Measurements from ENCODE around the gene MDFI. TPM values are rescaled to one million over a fixed set of nuclear protein-coding genes. Genes with fewer than 3 reads are reported as not detected.

MDFI gene
- total RNA-seq, 1 donor from 2014 or later, result 7.9 TPM

- Mint-ChIP-seq H3K27ac (ENCODE audit: unreplicated experiment) (no peak overlapping the region), H3K27me3 (ENCODE audit: unreplicated experiment) (peaks cover 3% of the 10 kb centered on the region)
These were observed 19.1 kb downstream of the MDFI start for GRCh38 chr6:41657131-41658094.

GRCh38 chr6:41658636-41659035 is 20.4 kb downstream of the MDFI start:
- Mint-ChIP-seq H3K4me3 (ENCODE audit: unreplicated experiment) (no peak overlapping the region), H3K9me3 (ENCODE audit: unreplicated experiment) (peaks cover 2% of the 10 kb centered on the region), H3K27me3 (ENCODE audit: unreplicated experiment) (peaks cover 3% of the 10 kb centered on the region), H3K4me1 (ENCODE audit: low read depth, unreplicated experiment) (peaks cover 4% of the 10 kb centered on the region), H3K27ac (ENCODE audit: unreplicated experiment) (no peak overlapping the region), H3K36me3 (ENCODE audit: unreplicated experiment) (no peaks in the 10 kb centered on the region)
- DNase-seq, result no peak
- TF ChIP-seq, protein P1, sequence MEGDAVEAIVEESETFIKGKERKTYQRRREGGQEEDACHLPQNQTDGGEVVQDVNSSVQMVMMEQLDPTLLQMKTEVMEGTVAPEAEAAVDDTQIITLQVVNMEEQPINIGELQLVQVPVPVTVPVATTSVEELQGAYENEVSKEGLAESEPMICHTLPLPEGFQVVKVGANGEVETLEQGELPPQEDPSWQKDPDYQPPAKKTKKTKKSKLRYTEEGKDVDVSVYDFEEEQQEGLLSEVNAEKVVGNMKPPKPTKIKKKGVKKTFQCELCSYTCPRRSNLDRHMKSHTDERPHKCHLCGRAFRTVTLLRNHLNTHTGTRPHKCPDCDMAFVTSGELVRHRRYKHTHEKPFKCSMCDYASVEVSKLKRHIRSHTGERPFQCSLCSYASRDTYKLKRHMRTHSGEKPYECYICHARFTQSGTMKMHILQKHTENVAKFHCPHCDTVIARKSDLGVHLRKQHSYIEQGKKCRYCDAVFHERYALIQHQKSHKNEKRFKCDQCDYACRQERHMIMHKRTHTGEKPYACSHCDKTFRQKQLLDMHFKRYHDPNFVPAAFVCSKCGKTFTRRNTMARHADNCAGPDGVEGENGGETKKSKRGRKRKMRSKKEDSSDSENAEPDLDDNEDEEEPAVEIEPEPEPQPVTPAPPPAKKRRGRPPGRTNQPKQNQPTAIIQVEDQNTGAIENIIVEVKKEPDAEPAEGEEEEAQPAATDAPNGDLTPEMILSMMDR (IDR thresholded peaks at IDR 0.05; ENCODE audit: partially characterized antibody, unreplicated experiment), result no peak

More at GRCh38 chr6:41657131-41658094, 19.1 kb downstream of the MDFI start:
- peaks cover 4% of the 10 kb centered on the region for H3K4me1 Mint-ChIP-seq (ENCODE audit: low read depth, unreplicated experiment)
- no peaks in the 10 kb centered on the region for H3K36me3 Mint-ChIP-seq (ENCODE audit: unreplicated experiment)
- DNase-seq, result no peak
- no peak overlapping the region for H3K4me3 Mint-ChIP-seq (ENCODE audit: unreplicated experiment)
- H3K9me3 Mint-ChIP-seq (ENCODE audit: unreplicated experiment), result peaks cover 2% of the 10 kb centered on the region
- TF ChIP-seq, protein P1 (IDR thresholded peaks at IDR 0.05; ENCODE audit: partially characterized antibody, unreplicated experiment), result no peak

DNA sequence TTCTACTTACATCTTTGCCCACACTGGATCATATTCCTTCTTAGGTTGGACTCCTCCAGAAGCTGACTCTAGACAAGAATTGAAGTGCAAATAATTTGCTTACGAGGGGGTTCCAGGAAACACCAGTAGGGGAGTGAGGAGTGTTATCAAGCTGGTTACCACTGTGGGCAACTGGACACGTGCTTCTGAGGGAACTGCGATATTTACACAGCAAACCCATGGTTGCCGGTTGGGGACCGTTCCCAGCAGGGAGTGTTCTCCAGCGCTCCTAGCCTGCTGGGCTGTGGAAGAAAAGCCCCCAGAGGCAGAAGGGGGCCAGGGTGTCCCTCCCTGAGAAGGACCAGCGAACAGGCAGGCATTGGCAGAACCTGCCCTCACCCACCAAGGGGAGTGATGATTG is 21.7 kb downstream of the MDFI start:
- H3K4me1 Mint-ChIP-seq (ENCODE audit: low read depth, unreplicated experiment), result peaks cover 4% of the 10 kb centered on the region
- H3K27ac Mint-ChIP-seq (ENCODE audit: unreplicated experiment), result no peak overlapping the region
- H3K4me3 Mint-ChIP-seq (ENCODE audit: unreplicated experiment), result no peak overlapping the region
- H3K27me3 Mint-ChIP-seq (ENCODE audit: unreplicated experiment), result peaks cover 3% of the 10 kb centered on the region
- no peaks in the 10 kb centered on the region for H3K36me3 Mint-ChIP-seq (ENCODE audit: unreplicated experiment)
- TF ChIP-seq, protein P1 (IDR thresholded peaks at IDR 0.05; ENCODE audit: partially characterized antibody, unreplicated experiment), result no peak
- no peak for DNase-seq
- peaks cover 2% of the 10 kb centered on the region for H3K9me3 Mint-ChIP-seq (ENCODE audit: unreplicated experiment)

- no peak for DNase-seq
- Mint-ChIP-seq H3K36me3 (ENCODE audit: unreplicated experiment) (no peaks in the 10 kb centered on the region), H3K27ac (ENCODE audit: unreplicated experiment) (no peak overlapping the region), H3K4me1 (ENCODE audit: low read depth, unreplicated experiment) (no peaks in the 10 kb centered on the region), H3K9me3 (ENCODE audit: unreplicated experiment) (no peaks in the 10 kb centered on the region), H3K4me3 (ENCODE audit: unreplicated experiment) (no peak overlapping the region), H3K27me3 (ENCODE audit: unreplicated experiment) (no peaks in the 10 kb centered on the region)
- TF ChIP-seq, protein P1 (IDR thresholded peaks at IDR 0.05; ENCODE audit: partially characterized antibody, unreplicated experiment), result no peak
These were observed 25.3 kb downstream of the MDFI start for GRCh38 chr6:41663568-41663967.

DNA sequence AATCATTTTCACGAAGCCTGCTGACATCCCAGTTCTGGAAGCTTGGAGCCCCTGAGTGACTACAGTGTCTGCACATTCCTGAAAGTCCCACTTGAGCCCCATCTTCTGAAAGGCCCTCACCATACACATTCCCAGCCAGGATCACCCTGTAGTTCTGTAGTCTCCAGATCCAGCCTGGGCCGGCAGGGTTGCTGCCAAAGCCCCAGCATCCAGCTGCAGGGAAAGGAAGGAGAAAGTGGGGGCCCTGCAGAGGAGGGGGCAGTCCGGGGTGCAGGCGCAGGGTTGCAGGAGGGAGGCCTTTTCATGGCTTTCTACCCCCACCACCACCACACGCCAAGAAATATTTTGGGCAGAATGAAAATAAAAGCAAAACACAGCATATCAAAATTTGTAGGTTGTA is 26.0 kb downstream of the MDFI start:
- no peaks in the 10 kb centered on the region for H3K9me3 Mint-ChIP-seq (ENCODE audit: unreplicated experiment)
- H3K4me3 Mint-ChIP-seq (ENCODE audit: unreplicated experiment), result no peak overlapping the region
- no peaks in the 10 kb centered on the region for H3K36me3 Mint-ChIP-seq (ENCODE audit: unreplicated experiment)
- no peak overlapping the region for H3K27ac Mint-ChIP-seq (ENCODE audit: unreplicated experiment)
- no peaks in the 10 kb centered on the region for H3K4me1 Mint-ChIP-seq (ENCODE audit: low read depth, unreplicated experiment)
- peaks cover 2% of the 10 kb centered on the region for H3K27me3 Mint-ChIP-seq (ENCODE audit: unreplicated experiment)
- TF ChIP-seq, protein P1 (IDR thresholded peaks at IDR 0.05; ENCODE audit: partially characterized antibody, unreplicated experiment), result no peak
- no peak for DNase-seq
